Left lung (tissue), 10 donors: Measurements from ENCODE around the gene ID3. TPM values are rescaled to one million over a fixed set of nuclear protein-coding genes. Genes with fewer than 3 reads are reported as not detected.

ENCODE experiments used
- ATAC-seq: fragments of 200-7000 bp; cut with Tn5 transposase; one replicate; pipeline ENCODE4 v1.9.1; 2020; ENCODE audit warnings: moderate library complexity
- DNase-seq, 4 donors: peaks; one replicate each; pipeline ENCODE4 v3.0.0-alpha.2; 2013 to 2020
- H3K27ac ChIP-seq, 2 donors: fragments of 200-600 bp; sonication (generic) in 1 of 2; one replicate each; pipeline versions ENCODE4 v1.5.0 to v1.8.0; 2020 to 2021
- H3K27me3 ChIP-seq, 2 donors: fragments of 200-600 bp; sonication (generic) in 1 of 2; one replicate each; pipeline versions ENCODE4 v1.5.0 to v1.8.0; 2020 to 2021
- H3K36me3 ChIP-seq, 2 donors: fragments of 200-600 bp; sonication (generic) in 1 of 2; one replicate each; pipeline versions ENCODE4 v1.5.0 to v1.8.0; 2020 to 2021
- H3K4me1 ChIP-seq, 2 donors: fragments of 200-600 bp; one replicate each; pipeline ENCODE4 v1.8.0; 2021
- H3K4me3 ChIP-seq, 2 donors: fragments of 200-600 bp; sonication (generic) in 1 of 2; one replicate each; pipeline versions ENCODE4 v1.5.0 to v1.8.0; 2020 to 2021; ENCODE audit warnings: mild to moderate bottlenecking in 1 of 2
- H3K9me3 ChIP-seq, 2 donors: fragments of 200-600 bp; sonication (generic) in 1 of 2; one replicate each; pipeline versions ENCODE4 v1.5.0 to v1.8.0; 2020 to 2021
- intact Hi-C, 2 donors: fragments of 100-400 bp; cut with DNase I; formaldehyde crosslinking; loops; one replicate each; pipeline versions ENCODE4 v1.11.2 to v1.14.2; 2022
- polyA plus RNA-seq, 6 donors: library from polyadenylated mRNA; unstranded; fragments of 120-200 nt; gene quantifications; one replicate each; pipeline ENCODE4 v1.2.1, GENCODE V29; 2013; ENCODE audit not compliant: insufficient read length in 6 of 6
- total RNA-seq, 2 donors: library from RNA; stranded (reverse); fragmentation: NEBNext Ultra II Directional; extraction: Animal tissue kit (Norgen Biotek cat#: 25700); gene quantifications; one replicate each; pipeline ENCODE4 v1.2.1, GENCODE V29; 2021
- TF ChIP-seq, protein P1 (sequence below), 2 donors: fragments of 200-600 bp; sonication (generic) in 1 of 2; IDR thresholded peaks; one replicate each; pipeline versions ENCODE4 v1.5.0 to v1.8.0; 2021; ENCODE audit warnings: antibody characterized with exemption in 2 of 2
- donor health status: DM: no; HTN: yes; CAD: no.
- donor health status: DM: no; HTN: no; CAD: no.

The ID3 gene
- total and polyA plus RNA-seq, 8 donors = 125 to 261 (median 179) TPM

DNA sequence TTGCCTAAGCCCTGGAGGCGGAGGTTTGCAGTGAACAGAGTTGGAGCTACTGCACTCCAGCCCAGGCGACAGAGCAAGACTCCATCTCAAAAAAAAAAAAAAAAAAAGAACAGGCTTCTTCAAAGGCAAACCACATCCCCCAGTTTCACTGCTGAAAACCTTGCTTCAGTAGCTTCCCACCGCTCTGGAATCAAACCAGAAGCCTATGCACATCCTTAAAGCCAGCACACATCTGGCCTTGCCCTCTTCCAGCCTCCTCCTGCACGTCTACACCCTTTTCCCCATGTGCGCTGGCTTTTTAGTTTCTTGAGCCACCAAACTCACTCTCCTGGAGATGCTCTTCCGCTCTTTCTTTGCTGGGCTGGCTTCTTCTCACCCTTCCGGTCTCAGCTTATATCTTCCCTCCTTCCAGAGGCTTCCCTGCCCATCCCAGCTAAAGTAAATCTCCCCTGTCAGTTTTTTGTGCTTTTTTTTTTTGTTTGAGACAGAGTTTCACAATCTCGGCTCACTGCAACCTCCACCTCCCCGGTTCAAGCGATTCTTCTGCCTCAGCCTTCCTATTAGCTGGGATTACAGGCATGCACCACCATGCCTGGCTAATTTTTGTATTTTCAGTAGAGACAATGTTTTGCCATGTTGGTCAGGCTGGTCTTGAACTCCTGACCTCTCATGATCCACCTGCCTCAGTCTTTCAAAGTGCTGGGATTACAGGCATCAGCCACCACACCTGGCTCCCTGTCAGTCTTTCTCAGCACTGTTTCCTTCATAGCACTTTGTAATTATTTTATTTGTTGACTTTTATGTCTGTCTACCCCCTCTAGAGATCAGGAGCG lies 42.0 kb upstream of the ID3 start:
- Histone ChIP-seq H3K27me3 (no peaks in the 10 kb centered on the region), H3K27ac (no peak overlapping the region), H3K9me3 (no peaks in the 10 kb centered on the region), H3K36me3 (no peaks in the 10 kb centered on the region), H3K4me3 (no peak overlapping the region), H3K4me1 (no peaks in the 10 kb centered on the region)
- DNase-seq = no peak
- intact Hi-C loops = no loop called here
- TF ChIP-seq, protein P1, sequence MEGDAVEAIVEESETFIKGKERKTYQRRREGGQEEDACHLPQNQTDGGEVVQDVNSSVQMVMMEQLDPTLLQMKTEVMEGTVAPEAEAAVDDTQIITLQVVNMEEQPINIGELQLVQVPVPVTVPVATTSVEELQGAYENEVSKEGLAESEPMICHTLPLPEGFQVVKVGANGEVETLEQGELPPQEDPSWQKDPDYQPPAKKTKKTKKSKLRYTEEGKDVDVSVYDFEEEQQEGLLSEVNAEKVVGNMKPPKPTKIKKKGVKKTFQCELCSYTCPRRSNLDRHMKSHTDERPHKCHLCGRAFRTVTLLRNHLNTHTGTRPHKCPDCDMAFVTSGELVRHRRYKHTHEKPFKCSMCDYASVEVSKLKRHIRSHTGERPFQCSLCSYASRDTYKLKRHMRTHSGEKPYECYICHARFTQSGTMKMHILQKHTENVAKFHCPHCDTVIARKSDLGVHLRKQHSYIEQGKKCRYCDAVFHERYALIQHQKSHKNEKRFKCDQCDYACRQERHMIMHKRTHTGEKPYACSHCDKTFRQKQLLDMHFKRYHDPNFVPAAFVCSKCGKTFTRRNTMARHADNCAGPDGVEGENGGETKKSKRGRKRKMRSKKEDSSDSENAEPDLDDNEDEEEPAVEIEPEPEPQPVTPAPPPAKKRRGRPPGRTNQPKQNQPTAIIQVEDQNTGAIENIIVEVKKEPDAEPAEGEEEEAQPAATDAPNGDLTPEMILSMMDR (IDR thresholded peaks at IDR 0.05) = no peak
- no peak for ATAC-seq

DNA sequence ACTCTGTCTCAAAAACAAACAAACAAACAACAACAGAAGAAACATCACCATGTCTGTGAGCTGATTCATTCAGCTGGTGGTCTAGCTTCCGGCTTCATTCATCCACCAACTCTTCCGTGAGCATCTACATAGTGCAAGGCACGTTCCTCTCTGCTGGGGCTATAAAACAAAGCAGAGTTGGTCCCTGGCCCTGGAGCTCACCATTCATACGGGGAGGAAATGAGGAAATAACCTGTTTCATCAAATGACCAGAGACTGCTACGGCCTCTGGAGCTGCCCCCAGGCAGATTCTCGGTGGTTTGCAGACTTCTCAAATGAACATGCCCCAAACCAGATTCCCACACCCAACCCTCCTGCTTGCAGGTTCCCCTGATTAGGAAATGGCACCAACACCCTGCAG lies 41.0 kb upstream of the ID3 start:
- no peak overlapping the region for H3K4me3 ChIP-seq
- no peaks in the 10 kb centered on the region for H3K4me1 ChIP-seq
- no peaks in the 10 kb centered on the region for H3K27me3 ChIP-seq
- no peaks in the 10 kb centered on the region for H3K9me3 ChIP-seq
- intact Hi-C loops = no loop called here
- ATAC-seq = no peak
- TF ChIP-seq, protein P1 (IDR thresholded peaks at IDR 0.05) = no peak
- no peak overlapping the region for H3K27ac ChIP-seq
- no peaks in the 10 kb centered on the region for H3K36me3 ChIP-seq
- no peak for DNase-seq

DNA sequence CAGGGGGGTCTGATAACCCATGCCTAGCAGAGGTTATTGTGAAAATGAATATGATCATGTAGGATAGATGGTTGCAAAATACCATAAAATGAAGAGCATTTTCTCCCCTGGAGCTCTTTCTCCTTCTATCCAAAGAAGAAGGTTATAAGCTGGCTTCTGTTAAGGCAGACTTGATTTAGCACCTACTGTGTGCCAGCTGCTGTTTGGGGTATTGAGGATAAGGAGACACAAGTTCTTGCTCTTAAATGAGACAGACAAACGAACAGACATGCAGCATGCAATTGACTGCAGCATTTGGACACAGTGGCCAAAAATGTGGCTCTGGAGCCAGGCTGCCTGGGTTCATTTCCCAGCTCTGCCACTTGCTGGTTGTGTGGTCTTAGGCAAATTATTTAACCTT lies 39.8 kb upstream of the ID3 start:
- Histone ChIP-seq H3K4me3 (no peak overlapping the region), H3K9me3 (no peaks in the 10 kb centered on the region), H3K27me3 (no peaks in the 10 kb centered on the region), H3K4me1 (no peaks in the 10 kb centered on the region), H3K27ac (no peak overlapping the region), H3K36me3 (no peaks in the 10 kb centered on the region)
- intact Hi-C loops = no loop called here
- TF ChIP-seq, protein P1 (IDR thresholded peaks at IDR 0.05) = no peak
- DNase-seq = no peak
- no peak for ATAC-seq

DNA sequence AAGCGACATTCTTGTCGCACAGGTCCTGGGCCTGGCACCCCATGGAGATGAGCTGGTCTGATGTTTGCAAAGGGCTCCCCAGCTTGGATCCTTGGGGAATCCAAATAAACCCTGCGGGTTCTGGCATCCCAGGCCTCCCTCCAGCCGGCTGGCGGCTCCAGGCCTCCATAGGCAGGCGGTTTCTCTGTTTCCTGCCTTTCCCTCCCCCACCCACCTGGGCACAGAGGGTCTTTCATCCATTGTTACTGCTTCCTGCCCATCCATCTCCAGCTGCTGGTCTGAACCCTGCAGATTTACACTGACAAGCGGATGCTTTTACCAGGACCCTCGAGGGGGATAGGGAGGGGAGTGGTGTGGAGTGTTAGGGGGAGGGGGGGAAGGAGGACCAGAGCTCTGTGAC lies 39.1 kb upstream of the ID3 start:
- Histone ChIP-seq H3K4me1 (no peaks in the 10 kb centered on the region), H3K9me3 (no peaks in the 10 kb centered on the region), H3K27ac (no peak overlapping the region), H3K4me3 (no peak overlapping the region), H3K36me3 (no peaks in the 10 kb centered on the region), H3K27me3 (no peaks in the 10 kb centered on the region)
- DNase-seq = no peak
- intact Hi-C loops = no loop called here
- TF ChIP-seq, protein P1 (IDR thresholded peaks at IDR 0.05) = no peak
- no peak for ATAC-seq

DNA sequence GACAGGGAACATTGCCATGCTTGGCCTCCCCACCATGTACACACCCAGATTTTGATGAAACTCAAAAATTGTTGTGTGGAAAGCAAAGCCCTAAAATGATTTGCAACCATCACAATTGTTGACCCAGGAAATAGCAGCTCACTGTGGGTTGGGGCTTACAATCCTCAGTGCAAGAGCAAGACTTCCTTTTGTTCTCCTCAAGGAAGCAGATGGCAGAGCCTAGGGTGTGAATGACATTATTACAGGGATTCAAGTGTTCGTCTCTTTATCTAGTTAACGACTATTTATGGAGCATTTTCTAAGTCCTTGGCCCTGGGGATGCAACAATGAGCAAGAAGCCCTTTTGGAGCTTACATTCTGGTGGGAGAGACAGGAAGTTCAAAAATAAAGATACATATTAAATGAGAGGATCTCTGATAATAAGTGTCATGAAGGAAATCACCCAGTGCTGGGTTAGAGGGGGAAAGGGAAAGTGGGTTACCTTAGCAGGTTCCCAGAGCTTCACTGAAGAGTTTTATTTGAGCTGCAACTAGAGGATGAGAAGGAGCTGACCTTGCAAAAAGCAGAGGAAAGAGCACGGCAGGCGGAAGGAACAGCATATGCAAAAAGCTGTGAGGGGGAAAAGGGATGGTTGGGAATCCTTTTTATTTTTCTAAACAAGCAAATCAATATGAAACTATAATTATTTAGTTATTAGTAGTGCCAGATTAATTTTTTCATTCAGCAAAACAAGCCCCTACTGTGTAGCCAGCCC lies 38.5 kb upstream of the ID3 start:
- H3K27me3 ChIP-seq = no peaks in the 10 kb centered on the region
- no peak overlapping the region for H3K4me3 ChIP-seq
- TF ChIP-seq, protein P1 (IDR thresholded peaks at IDR 0.05) = no peak
- H3K27ac ChIP-seq = no peak overlapping the region
- no peaks in the 10 kb centered on the region for H3K9me3 ChIP-seq
- H3K4me1 ChIP-seq = no peaks in the 10 kb centered on the region
- no peak for ATAC-seq
- H3K36me3 ChIP-seq = no peaks in the 10 kb centered on the region
- no peak for DNase-seq
- intact Hi-C loops = no loop called here
